Ecto neural progenitor cell (in vitro differentiated cells): ENCODE measurements around the gene SRRT.

ENCODE experiments used
- DNase-seq: peaks from one replicate; pipeline ENCODE4 v3.0.0-alpha.2; 2018; ENCODE audit warnings: low spot score

Gene SRRT

GRCh38 chr7:100880645-100881044 is 5.7 kb downstream of the SRRT start:
- DNase-seq = no peak

GRCh38 chr7:100881136-100881535 is 6.2 kb downstream of the SRRT start:
- no peak for DNase-seq

GRCh38 chr7:100882201-100882600 is 7.3 kb downstream of the SRRT start:
- no peak for DNase-seq

- no peak for DNase-seq
Measured at GRCh38 chr7:100882785-100883526, 8.1 kb downstream of the SRRT start.

DNA sequence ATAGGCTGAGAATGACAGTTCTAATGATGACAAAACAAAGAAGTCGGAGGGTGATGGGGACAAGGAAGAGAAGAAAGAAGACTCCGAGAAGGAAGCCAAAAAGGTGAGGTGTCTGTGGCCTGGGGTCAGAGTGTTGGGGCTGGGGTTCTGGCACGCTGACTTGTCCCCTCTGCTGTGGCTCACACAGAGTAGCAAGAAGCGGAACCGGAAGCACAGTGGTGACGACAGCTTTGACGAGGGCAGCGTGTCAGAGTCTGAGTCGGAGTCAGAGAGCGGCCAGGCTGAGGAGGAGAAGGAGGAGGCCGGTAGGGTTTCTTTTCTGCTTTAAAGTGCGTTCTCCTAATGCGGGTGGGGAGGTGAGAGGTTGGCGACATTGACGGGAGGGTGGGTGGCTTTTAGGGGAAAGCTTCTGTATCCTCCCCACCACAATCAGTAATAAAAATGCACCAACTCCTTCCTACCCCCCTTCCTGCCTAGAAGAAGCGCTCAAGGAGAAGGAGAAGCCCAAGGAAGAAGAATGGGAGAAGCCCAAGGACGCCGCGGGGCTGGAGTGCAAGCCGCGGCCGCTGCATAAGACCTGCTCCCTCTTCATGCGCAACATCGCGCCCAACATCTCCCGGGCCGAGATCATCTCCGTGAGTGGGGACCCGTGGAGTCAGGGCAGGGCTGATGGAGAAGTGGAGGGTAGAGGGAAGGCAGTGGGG is 10.0 kb downstream of the SRRT start:
- no peak for DNase-seq

- no peak for DNase-seq
Measured at GRCh38 chr7:100885440-100886141, 10.7 kb downstream of the SRRT start.

GRCh38 chr7:100886142-100886935 is 11.4 kb downstream of the SRRT start:
- DNase-seq = no peak

DNA sequence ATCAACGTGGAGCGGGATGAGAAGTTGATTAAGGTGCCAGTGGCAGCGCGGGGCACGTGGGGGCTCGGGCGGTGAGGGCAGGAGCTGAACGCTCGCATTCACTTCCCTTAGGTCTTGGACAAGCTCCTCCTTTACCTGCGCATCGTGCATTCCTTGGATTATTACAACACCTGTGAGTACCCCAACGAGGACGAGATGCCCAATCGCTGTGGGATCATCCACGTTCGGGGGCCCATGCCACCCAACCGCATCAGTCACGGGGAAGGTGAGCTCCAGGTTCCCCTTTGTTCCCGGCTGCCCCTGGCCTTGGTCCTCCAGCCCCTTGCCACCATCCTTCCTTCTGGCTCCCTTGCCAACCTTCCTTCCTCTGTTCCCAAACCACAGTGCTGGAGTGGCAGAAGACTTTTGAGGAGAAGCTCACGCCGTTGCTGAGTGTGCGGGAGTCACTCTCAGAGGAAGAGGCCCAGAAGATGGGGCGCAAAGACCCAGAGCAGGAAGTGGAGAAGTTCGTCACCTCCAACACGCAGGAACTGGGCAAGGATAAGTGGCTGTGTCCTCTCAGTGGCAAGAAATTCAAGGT is 12.1 kb downstream of the SRRT start:
- DNase-seq = no peak

GRCh38 chr7:100887516-100888290 is 12.8 kb downstream of the SRRT start:
- no peak for DNase-seq

DNA sequence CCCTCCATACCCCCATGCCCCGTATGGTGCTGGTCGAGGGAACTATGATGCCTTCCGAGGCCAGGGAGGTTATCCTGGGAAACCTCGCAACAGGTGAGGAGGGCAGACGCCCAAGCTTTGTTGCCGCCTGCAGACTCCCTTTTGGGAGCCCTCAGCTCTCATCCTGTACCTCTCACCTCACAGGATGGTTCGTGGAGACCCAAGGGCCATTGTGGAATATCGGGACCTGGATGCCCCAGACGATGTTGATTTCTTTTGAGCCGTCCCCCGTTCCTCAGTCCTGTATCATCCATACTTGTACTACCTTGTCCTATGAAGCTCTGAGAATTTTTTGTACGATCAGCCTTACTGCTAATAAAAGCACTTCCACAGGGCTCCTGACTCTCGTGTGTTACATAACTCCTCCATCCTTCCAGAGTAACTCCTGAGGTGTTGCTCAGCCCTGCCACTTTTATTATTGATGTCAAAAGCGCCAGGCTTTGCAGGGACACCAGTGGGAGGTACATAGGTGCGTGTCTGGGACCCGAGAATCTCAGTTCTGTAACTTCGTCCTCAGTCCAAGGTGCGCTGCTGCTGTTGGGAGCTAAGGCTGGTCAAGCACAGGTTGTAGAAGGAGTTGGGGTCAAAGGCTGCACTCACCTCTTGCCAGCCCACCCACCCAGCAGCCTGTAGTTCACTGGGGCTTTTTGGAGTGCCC is 13.5 kb downstream of the SRRT start:
- no peak for DNase-seq

DNA sequence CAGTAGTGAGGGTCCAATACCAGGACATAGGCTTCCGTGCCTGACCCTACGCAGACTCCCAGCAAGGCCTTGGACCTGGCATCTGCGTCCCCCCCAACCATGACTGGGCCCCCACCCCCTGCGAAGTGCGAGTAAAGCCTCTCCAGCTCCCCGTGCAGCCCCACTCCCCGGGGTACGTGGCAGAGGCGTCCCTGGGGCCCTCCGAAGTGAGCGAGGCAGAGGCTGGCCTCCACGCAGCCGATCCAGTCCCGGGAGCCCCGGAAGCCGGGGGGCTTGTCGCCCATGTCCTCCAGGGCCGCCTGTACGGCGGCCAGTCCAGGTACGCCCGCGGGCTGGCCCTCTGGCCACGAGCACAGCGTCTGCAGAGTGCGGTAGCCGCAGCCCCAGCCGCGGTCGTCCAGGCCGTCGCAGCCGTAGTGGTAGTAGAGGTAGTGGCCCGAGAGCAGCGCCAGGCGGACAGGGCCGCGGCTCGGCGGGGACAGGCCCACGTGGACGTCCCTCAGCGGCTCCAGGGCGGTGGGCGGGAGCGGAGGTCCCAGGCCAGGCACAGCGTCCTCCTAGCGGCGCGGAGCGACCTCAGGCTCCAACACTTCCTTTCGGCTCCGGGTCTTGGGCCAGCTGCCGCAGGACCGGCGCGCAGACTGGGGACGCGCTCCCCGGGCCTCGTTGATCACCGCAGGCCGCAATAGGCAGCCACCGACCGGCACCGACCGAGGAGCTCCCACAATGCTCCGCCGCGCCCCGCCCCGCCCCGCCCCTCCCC is 14.3 kb downstream of the SRRT start, which contains the start of gene UFSP1:
Gene UFSP1 (minus strand): TSS at position 728 of the 763 bp plus-strand sequence. CDS start 444 bp downstream, at position 284.
- DNase-seq = no peak

DNA sequence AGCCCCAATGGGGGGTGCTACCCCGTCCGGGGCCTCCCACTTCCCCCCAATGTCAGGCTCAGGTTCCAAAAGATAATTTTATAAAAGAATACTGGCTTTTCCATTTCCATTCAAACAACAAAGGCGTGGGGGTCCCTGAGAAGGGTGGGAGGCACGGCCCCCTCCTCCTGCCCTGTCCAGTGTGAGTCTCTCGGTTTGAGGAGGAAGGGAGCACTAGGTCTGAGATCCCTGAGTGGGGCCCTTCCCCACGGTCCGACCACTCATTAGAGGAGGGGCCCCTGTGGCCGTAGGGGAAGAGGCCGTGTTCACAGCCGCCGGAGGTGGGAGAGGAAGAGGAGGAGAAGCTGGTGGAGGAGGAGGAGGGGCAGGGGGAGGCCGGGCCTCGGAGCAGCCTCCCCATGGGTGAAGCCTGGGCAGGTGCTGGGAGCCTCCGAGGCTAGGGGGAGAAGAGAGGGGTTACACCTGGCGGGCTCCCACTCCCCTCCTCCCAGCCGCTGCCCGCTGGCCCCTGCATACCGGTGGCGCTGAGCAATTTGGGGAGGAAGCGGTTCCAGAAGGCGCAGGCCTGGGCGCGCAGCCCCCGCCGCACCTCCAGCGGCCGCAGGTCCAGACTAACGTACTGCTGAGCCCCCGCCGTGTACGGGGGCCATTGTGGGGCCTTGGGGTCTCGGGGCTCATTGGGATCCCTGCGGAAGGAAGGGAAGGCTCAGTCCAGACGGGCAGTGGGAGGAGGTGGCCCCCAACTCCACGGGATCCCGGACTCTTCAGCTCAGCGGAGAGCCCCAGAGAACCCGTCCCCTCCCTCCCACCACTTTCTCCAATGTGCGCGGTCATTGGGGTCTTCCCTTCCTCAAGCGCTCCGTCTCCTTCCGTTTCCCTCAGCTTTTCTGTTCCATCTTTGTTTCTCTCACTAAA is 16.0 kb downstream of the SRRT start:
- peak; percentile 63 for DNase-seq

GRCh38 chr7:100891568-100892247 is 16.8 kb downstream of the SRRT start:
- no peak for DNase-seq

DNA sequence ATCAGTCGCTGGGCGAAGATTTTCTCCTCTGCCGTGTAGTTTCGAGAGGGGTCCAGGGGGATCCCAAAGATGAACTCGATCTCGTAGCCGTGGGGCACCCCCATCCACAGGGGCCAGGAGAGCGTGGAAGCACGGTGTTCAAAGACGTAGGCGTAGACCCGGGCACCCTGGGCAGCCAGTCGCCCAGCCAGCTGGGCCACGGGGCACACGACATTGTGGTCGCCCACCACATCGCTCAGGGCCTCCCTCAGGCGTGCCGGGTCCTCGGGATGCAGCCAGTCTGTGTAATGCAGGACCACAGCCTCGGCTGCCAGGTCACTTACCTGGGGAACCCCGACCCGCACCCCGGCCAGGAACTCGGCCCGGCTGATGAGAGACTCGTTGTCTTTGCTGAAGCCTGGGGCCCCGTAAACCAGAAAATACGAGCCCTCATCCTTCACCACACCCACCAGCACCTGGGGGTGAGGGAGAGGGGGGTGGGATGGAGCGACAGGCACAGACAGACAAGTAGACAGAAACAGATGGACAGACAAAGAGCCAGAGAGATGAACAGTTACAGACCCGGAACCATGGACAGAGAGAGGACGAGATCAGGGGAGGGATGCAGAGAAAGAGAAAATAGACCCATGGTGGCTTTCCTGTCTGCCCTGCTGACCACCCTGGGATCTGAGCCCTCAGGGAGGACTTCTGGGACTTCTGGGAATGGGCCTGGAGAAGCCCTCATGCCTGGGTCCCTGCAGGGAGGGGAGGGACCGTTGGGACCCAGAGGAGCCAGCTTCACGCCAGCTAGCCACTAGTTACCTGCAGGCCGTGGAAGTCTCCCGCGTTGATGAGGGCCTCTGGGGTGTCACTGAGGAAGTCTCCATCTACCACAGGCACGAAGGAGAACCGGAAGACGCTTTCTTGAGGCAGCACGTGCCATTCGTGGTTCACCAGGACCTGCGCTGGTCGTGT is 17.7 kb downstream of the SRRT start:
- no peak for DNase-seq

DNA sequence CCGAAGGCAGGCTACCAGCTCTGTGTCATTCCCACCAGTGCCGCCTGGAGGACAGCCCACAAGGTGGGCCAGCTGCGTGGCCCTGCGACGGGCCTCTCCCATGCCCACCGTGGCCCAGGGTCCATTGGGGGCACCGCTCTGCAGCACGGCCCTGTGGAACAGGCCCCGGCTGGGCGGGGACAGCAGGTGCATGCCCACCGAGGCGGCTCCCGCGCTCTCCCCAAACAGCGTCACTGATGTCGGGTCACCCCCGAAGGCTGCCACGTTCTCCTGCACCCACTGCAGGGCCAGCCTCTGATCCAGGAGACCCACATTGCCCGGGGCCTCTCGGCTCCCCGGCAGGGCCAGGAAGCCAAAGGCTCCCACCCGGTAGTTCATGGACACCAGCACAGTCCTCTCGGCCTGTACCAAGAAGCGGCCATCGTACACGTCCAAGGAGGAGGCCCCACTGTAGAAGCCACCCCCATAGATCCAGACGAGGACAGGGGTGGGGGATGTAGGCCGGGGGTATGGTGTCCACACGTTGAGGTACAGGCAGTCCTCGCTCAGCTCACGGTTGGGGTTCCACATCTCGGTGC is 18.5 kb downstream of the SRRT start:
- DNase-seq = no peak
